Measurements from ENCODE around the gene ZNF766.
A peak's percentile ranks its signal among the peaks of the same experiment; 100 is the strongest.
"Not testable (repeated sequence)": the region's sequence is repeated elsewhere in the genome, so short reads cannot be mapped to it uniquely, and the experiment has no call there.

The ZNF766 gene

DNA sequence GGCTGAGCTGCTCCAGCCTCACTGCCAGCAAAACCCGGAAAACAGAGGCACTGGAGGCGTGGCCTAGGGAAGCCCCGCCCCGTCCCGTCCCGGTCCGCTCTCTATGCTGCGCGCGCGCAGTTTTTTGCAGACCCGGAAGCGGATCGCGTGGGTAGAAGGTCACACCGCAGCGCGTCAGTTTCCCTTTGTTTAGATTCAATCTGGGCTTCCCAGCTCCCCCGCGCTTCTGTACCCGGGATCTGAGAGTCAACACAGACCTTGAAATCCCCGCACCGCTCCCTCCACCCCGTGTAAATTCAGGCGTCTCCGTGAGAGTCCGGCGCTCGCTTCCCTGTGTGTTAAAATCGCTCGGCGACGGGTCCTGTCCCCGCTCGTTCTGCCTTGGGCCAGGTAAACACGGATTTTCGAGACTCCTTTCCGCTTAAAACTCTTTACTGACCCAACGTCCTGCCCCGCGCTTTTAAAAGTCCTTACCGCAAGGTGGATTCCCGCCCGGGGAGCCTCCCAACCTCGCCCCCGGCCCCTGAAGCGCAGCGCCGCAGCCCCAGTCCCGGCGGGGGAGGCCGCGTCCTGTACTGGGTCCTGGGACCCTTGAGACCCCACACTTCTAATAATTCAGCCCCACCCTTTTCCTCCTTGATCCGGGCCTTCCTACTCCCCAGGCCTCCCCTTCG, 66.9 kb downstream of the ZNF766 start, which contains the start of gene ZNF610:
Gene ZNF610 (plus strand): TSS at position 127 of the 674 bp plus-strand sequence. CDS start 12,930 bp downstream, outside the sequence.
- H3K9me2 ChIP-seq (replicated peaks; ENCODE audit: insufficient read depth, low read length): no peaks in the 10 kb centered on the region
- no peak within 1 kb of the TSS for H3K4me3 ChIP-seq (ENCODE audit: insufficient read depth, low read length, poor library complexity, severe bottlenecking)
- no peak within 1 kb of the TSS for H3K9ac ChIP-seq (ENCODE audit: low read length)
- TF ChIP-seq, protein P1, sequence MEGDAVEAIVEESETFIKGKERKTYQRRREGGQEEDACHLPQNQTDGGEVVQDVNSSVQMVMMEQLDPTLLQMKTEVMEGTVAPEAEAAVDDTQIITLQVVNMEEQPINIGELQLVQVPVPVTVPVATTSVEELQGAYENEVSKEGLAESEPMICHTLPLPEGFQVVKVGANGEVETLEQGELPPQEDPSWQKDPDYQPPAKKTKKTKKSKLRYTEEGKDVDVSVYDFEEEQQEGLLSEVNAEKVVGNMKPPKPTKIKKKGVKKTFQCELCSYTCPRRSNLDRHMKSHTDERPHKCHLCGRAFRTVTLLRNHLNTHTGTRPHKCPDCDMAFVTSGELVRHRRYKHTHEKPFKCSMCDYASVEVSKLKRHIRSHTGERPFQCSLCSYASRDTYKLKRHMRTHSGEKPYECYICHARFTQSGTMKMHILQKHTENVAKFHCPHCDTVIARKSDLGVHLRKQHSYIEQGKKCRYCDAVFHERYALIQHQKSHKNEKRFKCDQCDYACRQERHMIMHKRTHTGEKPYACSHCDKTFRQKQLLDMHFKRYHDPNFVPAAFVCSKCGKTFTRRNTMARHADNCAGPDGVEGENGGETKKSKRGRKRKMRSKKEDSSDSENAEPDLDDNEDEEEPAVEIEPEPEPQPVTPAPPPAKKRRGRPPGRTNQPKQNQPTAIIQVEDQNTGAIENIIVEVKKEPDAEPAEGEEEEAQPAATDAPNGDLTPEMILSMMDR (IDR thresholded peaks at IDR 0.05; ENCODE audit: insufficient read depth, low read length, poor library complexity, severe bottlenecking): no peak
- TF ChIP-seq EZH2phosphoT487 (conservative IDR thresholded peaks at IDR 0.05; ENCODE audit: low read length): no peak
- H2AFZ ChIP-seq (ENCODE audit: low read depth, low read length, severe bottlenecking): no peak within 1 kb of the TSS
- H3K27ac ChIP-seq (ENCODE audit: low read depth, low read length): no peak within 1 kb of the TSS
- no peaks in the 10 kb centered on the region for H4K20me1 ChIP-seq (ENCODE audit: low read depth, low read length)
- no peaks in the 10 kb centered on the region for H3K27me3 ChIP-seq (ENCODE audit: low read length)
- H3K36me3 ChIP-seq (ENCODE audit: low read length): no peaks in the 10 kb centered on the region
- no peaks in the 10 kb centered on the region for H3K79me2 ChIP-seq (ENCODE audit: insufficient read depth, low read length)
- H3K9me3 ChIP-seq (ENCODE audit: insufficient read depth, low read length): peaks cover 19% of the 10 kb centered on the region; the same call in 1 of the 2 replicates
- H3F3A ChIP-seq (ENCODE audit: insufficient read depth): no peaks in the 10 kb centered on the region
- H3K4me2 ChIP-seq (ENCODE audit: low read depth, low read length, poor library complexity, severe bottlenecking): no peak within 1 kb of the TSS

DNA sequence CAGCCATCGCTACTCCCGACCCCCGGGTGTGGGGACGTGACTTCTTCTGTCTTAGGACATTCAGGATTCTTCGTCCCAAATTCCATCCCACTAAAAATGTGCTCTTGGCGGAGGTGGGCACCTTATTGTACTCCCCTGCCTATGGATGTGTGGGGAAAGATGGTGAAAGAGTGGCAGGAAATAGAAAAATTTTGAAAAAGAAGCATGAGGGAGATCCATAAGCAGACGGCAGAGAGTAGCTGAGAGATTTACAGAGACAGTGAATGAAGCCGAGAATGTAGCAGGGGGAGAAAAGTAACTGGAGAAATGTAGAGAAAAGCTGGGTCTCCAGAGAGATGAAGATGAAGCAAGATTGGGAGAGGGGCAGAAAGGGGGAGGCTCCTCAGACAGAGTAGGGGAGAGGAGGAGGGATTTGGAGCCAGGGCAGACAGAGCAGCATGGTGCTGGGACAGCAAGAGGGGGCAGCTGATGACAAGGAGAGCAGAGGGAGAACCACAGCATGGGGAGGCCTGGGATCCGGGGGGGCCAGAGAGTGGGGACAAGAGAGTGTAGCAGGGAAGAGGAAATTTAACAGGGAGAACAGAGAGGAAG, 67.5 kb downstream of the ZNF766 start:
- Histone ChIP-seq H2AFZ (ENCODE audit: low read depth, low read length, severe bottlenecking) (no peak overlapping the region), H3K4me3 (ENCODE audit: insufficient read depth, low read length, poor library complexity, severe bottlenecking) (no peak overlapping the region), H3K27ac (ENCODE audit: low read depth, low read length) (no peak overlapping the region), H3K9me2 (replicated peaks; ENCODE audit: insufficient read depth, low read length) (no peaks in the 10 kb centered on the region), H3K9ac (ENCODE audit: low read length) (no peak overlapping the region), H4K20me1 (ENCODE audit: low read depth, low read length) (no peaks in the 10 kb centered on the region), H3K79me2 (ENCODE audit: insufficient read depth, low read length) (no peaks in the 10 kb centered on the region), H3K4me2 (ENCODE audit: low read depth, low read length, poor library complexity, severe bottlenecking) (no peak overlapping the region), H3K27me3 (ENCODE audit: low read length) (no peaks in the 10 kb centered on the region), H3F3A (ENCODE audit: insufficient read depth) (no peaks in the 10 kb centered on the region), H3K9me3 (ENCODE audit: insufficient read depth, low read length) (peaks cover 13% of the 10 kb centered on the region; the same call in 1 of the 2 replicates), H3K36me3 (ENCODE audit: low read length) (no peaks in the 10 kb centered on the region)
- TF ChIP-seq, protein P1 (IDR thresholded peaks at IDR 0.05; ENCODE audit: insufficient read depth, low read length, poor library complexity, severe bottlenecking): no peak
- TF ChIP-seq EZH2phosphoT487 (conservative IDR thresholded peaks at IDR 0.05; ENCODE audit: low read length): no peak

DNA sequence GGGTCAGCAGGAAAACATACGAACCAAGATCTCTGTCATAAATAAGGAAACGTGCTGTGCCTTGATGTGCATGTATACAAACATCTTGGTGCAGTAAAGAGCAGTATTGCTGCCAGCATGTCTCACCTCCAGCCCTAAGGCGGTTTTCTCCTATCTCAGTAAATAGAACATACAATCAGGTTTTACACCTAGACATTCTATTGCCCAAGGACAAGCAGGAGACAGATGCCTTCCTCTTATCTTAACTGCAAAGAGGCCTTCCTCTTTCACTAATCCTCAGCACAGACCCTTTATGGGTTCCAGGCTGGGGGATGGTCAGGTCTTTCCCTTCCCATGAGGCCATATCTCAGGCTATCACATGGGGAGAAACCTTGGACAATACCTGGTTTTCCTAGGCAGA, 69.6 kb downstream of the ZNF766 start:
- not testable (repeated sequence) for H3K36me3 ChIP-seq (ENCODE audit: low read length); H3K9ac ChIP-seq (ENCODE audit: low read length); H3F3A ChIP-seq (ENCODE audit: insufficient read depth); H3K4me2 ChIP-seq (ENCODE audit: low read depth, low read length, poor library complexity, severe bottlenecking); H3K79me2 ChIP-seq (ENCODE audit: insufficient read depth, low read length); H3K9me2 ChIP-seq (replicated peaks; ENCODE audit: insufficient read depth, low read length); H3K27ac ChIP-seq (ENCODE audit: low read depth, low read length); H3K9me3 ChIP-seq (ENCODE audit: insufficient read depth, low read length); H3K27me3 ChIP-seq (ENCODE audit: low read length); H4K20me1 ChIP-seq (ENCODE audit: low read depth, low read length); H3K4me3 ChIP-seq (ENCODE audit: insufficient read depth, low read length, poor library complexity, severe bottlenecking); H2AFZ ChIP-seq (ENCODE audit: low read depth, low read length, severe bottlenecking)

DNA sequence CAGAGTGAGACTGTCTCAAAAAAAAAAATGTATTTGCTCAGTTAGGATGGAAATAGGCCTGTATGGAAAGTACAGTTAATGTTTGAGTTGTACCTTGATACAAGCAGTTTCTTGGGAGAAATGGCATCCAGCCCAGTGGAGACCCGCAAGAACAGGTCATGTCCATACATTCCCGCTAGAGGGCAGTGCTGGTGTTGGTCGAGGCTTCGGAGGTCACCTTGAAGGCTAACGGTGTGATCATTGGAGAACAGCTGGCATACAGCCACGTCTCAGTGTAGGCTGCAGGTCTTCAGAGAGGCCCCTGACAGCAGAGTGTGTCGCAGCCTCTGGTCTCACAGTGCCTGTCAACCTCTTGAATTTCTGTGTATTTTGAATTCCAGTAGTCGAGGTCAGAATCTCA, 74.2 kb downstream of the ZNF766 start:
- Histone ChIP-seq H3K4me2 (ENCODE audit: low read depth, low read length, poor library complexity, severe bottlenecking) (no peak overlapping the region), H3K4me3 (ENCODE audit: insufficient read depth, low read length, poor library complexity, severe bottlenecking) (no peak overlapping the region), H3K9me2 (replicated peaks; ENCODE audit: insufficient read depth, low read length) (no peaks in the 10 kb centered on the region), H3K9me3 (ENCODE audit: insufficient read depth, low read length) (no peaks in the 10 kb centered on the region), H3K9ac (ENCODE audit: low read length) (no peak overlapping the region), H3K27ac (ENCODE audit: low read depth, low read length) (no peak overlapping the region), H4K20me1 (ENCODE audit: low read depth, low read length) (no peaks in the 10 kb centered on the region), H3K36me3 (ENCODE audit: low read length) (no peaks in the 10 kb centered on the region), H2AFZ (ENCODE audit: low read depth, low read length, severe bottlenecking) (no peak overlapping the region), H3K79me2 (ENCODE audit: insufficient read depth, low read length) (no peaks in the 10 kb centered on the region), H3K27me3 (ENCODE audit: low read length) (no peaks in the 10 kb centered on the region), H3F3A (ENCODE audit: insufficient read depth) (no peaks in the 10 kb centered on the region)
- TF ChIP-seq EZH2phosphoT487 (conservative IDR thresholded peaks at IDR 0.05; ENCODE audit: low read length): no peak
- TF ChIP-seq, protein P1 (IDR thresholded peaks at IDR 0.05; ENCODE audit: insufficient read depth, low read length, poor library complexity, severe bottlenecking): peak; percentile 44
